WTC11 (cell line): ENCODE data around the gene SHANK1. TPM values are rescaled to one million over a fixed set of nuclear protein-coding genes. Genes with fewer than 3 reads are reported as not detected.

Experiments used
- ATAC-seq: fragments of 200-7000 bp; cut with Tn5 transposase; 2 replicates; pipeline ENCODE4 v1.10.0; 2021; ENCODE audit warnings: mild to moderate bottlenecking, moderate library complexity
- CTCF ChIA-PET: fragments of 300-600 bp; sonication (Branson Sonifier 250); formaldehyde crosslinking; loops from one replicate; lab custom pipeline; 2021; ENCODE audit warnings: antibody characterized with exemption; lab: Charles Lee
- POLR2A ChIA-PET: fragments of 350-600 bp; sonication (Branson Sonifier 250); formaldehyde crosslinking; loops from one replicate; lab custom pipeline; 2021; ENCODE audit warnings: antibody characterized with exemption; lab: Charles Lee
- DNase-seq: peaks from one replicate; pipeline ENCODE4 v3.0.0; 2021; ENCODE audit warnings: low spot score
- H3K27ac Mint-ChIP-seq: 2 replicates; pipeline ENCODE4 v1.8.0; 2021; ENCODE audit warnings: mixed read lengths
- H3K27me3 Mint-ChIP-seq: 2 replicates; pipeline ENCODE4 v1.8.0; 2021; ENCODE audit warnings: low read depth, mild to moderate bottlenecking, moderate library complexity, mixed read lengths
- H3K36me3 Mint-ChIP-seq: 2 replicates; pipeline ENCODE4 v1.8.0; 2021; ENCODE audit warnings: mixed read lengths
- H3K4me1 Mint-ChIP-seq: 2 replicates; pipeline ENCODE4 v1.8.0; 2022; ENCODE audit warnings: mixed read lengths
- H3K4me3 Mint-ChIP-seq: 2 replicates; pipeline ENCODE4 v1.8.0; 2021; ENCODE audit warnings: mild to moderate bottlenecking, moderate library complexity, mixed read lengths
- H3K9me3 Mint-ChIP-seq: 2 replicates; pipeline ENCODE4 v1.8.0; 2021; ENCODE audit warnings: mixed read lengths
- CREM ChIP-seq: sonication (generic); formaldehyde crosslinking; IDR thresholded peaks from 2 replicates; pipeline ENCODE4 v1.8.1; 2022; ENCODE audit warnings: mild to moderate bottlenecking, missing genetic modification reagents, moderate library complexity
- HMGA2 ChIP-seq: fragments of 250-450 bp; sonication (Bioruptor Pico); IDR thresholded peaks from 2 replicates; pipeline ENCODE4 v1.4.0; 2021; ENCODE audit warnings: mild to moderate bottlenecking, moderate library complexity
- RORB ChIP-seq: fragments of 250-450 bp; sonication (Bioruptor Pico); IDR thresholded peaks from 2 replicates; pipeline ENCODE4 v1.9.0; 2021; ENCODE audit warnings: mild to moderate bottlenecking
- ZNF263 ChIP-seq: sonication (generic); formaldehyde crosslinking; IDR thresholded peaks from 2 replicates; pipeline ENCODE4 v1.8.1; 2022; ENCODE audit warnings: low read depth, mild to moderate bottlenecking, moderate library complexity, missing genetic modification reagents
- ZNF423 ChIP-seq: fragments of 250-450 bp; sonication (Bioruptor Pico); IDR thresholded peaks from 2 replicates; pipeline ENCODE4 v2.1.2; 2022; ENCODE audit warnings: mild to moderate bottlenecking, moderate library complexity
- total RNA-seq: library from RNA; stranded (reverse); gene quantifications from 3 replicates; pipeline ENCODE4 v1.2.3, GENCODE V29; 2021
- TF ChIP-seq, protein P1 (sequence below): sonication (generic); formaldehyde crosslinking; IDR thresholded peaks from 2 replicates; pipeline ENCODE4 v1.8.1; 2022; ENCODE audit warnings: missing genetic modification reagents, borderline replicate concordance
- TF ChIP-seq, protein P2 (sequence below): sonication (generic); formaldehyde crosslinking; IDR thresholded peaks from 2 replicates; pipeline ENCODE4 v1.8.0; 2022; ENCODE audit warnings: mild to moderate bottlenecking, missing genetic modification reagents
- TF ChIP-seq, protein P3 (sequence below): sonication (generic); formaldehyde crosslinking; IDR thresholded peaks from 2 replicates; pipeline ENCODE4 v1.8.1; 2022; ENCODE audit warnings: mild to moderate bottlenecking, moderate library complexity, missing genetic modification reagents
- TF ChIP-seq, protein P4 (sequence below): sonication (generic); formaldehyde crosslinking; IDR thresholded peaks from 2 replicates; pipeline ENCODE4 v1.8.1; 2023; ENCODE audit warnings: mild to moderate bottlenecking, missing genetic modification reagents
- TF ChIP-seq, protein P5 (sequence below): sonication (generic); formaldehyde crosslinking; IDR thresholded peaks from 2 replicates; pipeline ENCODE4 v1.8.0; 2022; ENCODE audit warnings: mild to moderate bottlenecking, missing genetic modification reagents
- TF ChIP-seq, protein P6 (sequence below): sonication (generic); formaldehyde crosslinking; conservative IDR thresholded peaks from 2 replicates; pipeline ENCODE4 v1.8.1; 2022; ENCODE audit warnings: mild to moderate bottlenecking, missing genetic modification reagents
- TF ChIP-seq, protein P7 (sequence below): sonication (generic); formaldehyde crosslinking; IDR thresholded peaks from 2 replicates; pipeline ENCODE4 v1.8.0; 2023; ENCODE audit warnings: missing genetic modification reagents, mild to moderate bottlenecking, borderline replicate concordance

SHANK1 gene
- total RNA-seq, 1 experiment from 2014 or later, result 8.7 TPM

DNA sequence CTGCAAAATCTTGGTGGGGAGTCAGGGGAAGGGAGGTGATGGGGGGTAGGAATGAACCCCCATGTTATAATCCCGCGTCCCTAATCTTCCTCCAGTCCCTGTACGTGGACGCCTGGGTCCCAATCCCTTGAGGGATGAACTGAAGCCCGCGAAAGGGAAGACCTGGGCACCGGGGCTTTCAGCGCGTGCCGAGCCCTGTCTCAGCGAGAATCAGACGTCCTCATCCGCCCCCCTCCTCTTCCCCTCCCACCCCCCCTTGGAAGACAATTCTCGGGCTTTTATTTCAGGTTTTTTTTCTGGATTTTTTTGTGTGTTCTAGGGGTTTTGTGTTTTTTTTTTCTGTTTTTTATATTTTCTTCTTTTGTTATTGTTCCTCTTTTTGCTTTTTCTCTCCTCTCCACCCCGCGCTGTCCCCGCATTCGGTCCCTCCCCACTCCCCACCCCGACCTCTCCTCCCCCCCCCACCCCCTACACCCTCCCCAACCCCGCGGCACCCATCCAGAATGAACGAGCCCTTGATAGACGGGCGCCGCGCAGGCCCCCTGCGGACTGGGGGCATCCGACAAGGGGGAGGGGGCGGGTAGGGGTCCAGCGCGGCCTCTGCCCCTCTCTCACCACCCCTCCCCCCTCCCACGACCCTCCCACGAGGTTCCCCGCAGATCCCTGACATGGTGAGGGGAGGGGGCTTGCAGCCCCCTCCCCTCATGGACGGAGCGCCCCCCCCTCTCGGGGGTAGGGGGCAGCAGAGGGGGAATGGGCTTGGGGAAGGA lies 60.1 kb downstream of the SHANK1 start:
- ChIA-PET CTCF (interaction anchor here (0.7 to 1.3 kb wide), 9 partner anchors 9 to 122 kb away, joined by 3 to 10 read pairs (median 4); no protein-coding TSS in a partner anchor), POLR2A (interaction anchor here (0.5 to 0.7 kb wide), 2 partner anchors 68 to 141 kb away, joined by 3 to 4 read pairs; no protein-coding TSS in a partner anchor)
- no peak for TF ChIP-seq HMGA2 (CRISPR knock-in tag)
- TF ChIP-seq, protein P1, sequence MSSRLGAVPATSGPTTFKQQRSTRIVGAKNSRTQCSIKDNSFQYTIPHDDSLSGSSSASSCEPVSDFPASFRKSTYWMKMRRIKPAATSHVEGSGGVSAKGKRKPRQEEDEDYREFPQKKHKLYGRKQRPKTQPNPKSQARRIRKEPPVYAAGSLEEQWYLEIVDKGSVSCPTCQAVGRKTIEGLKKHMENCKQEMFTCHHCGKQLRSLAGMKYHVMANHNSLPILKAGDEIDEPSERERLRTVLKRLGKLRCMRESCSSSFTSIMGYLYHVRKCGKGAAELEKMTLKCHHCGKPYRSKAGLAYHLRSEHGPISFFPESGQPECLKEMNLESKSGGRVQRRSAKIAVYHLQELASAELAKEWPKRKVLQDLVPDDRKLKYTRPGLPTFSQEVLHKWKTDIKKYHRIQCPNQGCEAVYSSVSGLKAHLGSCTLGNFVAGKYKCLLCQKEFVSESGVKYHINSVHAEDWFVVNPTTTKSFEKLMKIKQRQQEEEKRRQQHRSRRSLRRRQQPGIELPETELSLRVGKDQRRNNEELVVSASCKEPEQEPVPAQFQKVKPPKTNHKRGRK (CRISPR knock-in tag), result no peak
- TF ChIP-seq, protein P2, sequence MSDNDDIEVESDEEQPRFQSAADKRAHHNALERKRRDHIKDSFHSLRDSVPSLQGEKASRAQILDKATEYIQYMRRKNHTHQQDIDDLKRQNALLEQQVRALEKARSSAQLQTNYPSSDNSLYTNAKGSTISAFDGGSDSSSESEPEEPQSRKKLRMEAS (CRISPR knock-in tag), result no peak
- no peak for TF ChIP-seq ZNF423 (CRISPR knock-in tag)
- TF ChIP-seq ZNF263, result no peak
- TF ChIP-seq, protein P3, sequence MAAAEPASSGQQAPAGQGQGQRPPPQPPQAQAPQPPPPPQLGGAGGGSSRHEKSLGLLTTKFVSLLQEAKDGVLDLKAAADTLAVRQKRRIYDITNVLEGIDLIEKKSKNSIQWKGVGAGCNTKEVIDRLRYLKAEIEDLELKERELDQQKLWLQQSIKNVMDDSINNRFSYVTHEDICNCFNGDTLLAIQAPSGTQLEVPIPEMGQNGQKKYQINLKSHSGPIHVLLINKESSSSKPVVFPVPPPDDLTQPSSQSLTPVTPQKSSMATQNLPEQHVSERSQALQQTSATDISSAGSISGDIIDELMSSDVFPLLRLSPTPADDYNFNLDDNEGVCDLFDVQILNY (CRISPR knock-in tag), result no peak
- TF ChIP-seq, protein P4, sequence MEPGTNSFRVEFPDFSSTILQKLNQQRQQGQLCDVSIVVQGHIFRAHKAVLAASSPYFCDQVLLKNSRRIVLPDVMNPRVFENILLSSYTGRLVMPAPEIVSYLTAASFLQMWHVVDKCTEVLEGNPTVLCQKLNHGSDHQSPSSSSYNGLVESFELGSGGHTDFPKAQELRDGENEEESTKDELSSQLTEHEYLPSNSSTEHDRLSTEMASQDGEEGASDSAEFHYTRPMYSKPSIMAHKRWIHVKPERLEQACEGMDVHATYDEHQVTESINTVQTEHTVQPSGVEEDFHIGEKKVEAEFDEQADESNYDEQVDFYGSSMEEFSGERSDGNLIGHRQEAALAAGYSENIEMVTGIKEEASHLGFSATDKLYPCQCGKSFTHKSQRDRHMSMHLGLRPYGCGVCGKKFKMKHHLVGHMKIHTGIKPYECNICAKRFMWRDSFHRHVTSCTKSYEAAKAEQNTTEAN, result no peak
- TF ChIP-seq, protein P5, sequence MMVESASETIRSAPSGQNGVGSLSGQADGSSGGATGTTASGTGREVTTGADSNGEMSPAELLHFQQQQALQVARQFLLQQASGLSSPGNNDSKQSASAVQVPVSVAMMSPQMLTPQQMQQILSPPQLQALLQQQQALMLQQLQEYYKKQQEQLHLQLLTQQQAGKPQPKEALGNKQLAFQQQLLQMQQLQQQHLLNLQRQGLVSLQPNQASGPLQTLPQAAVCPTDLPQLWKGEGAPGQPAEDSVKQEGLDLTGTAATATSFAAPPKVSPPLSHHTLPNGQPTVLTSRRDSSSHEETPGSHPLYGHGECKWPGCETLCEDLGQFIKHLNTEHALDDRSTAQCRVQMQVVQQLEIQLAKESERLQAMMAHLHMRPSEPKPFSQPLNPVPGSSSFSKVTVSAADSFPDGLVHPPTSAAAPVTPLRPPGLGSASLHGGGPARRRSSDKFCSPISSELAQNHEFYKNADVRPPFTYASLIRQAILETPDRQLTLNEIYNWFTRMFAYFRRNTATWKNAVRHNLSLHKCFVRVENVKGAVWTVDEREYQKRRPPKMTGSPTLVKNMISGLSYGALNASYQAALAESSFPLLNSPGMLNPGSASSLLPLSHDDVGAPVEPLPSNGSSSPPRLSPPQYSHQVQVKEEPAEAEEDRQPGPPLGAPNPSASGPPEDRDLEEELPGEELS (CRISPR knock-in tag), result no peak
- TF ChIP-seq, protein P6, sequence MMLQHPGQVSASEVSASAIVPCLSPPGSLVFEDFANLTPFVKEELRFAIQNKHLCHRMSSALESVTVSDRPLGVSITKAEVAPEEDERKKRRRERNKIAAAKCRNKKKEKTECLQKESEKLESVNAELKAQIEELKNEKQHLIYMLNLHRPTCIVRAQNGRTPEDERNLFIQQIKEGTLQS (CRISPR knock-in tag), result no peak
- no peak for TF ChIP-seq RORB (CRISPR knock-in tag)
- TF ChIP-seq CREM (CRISPR knock-in tag), result no peak
- TF ChIP-seq, protein P7, sequence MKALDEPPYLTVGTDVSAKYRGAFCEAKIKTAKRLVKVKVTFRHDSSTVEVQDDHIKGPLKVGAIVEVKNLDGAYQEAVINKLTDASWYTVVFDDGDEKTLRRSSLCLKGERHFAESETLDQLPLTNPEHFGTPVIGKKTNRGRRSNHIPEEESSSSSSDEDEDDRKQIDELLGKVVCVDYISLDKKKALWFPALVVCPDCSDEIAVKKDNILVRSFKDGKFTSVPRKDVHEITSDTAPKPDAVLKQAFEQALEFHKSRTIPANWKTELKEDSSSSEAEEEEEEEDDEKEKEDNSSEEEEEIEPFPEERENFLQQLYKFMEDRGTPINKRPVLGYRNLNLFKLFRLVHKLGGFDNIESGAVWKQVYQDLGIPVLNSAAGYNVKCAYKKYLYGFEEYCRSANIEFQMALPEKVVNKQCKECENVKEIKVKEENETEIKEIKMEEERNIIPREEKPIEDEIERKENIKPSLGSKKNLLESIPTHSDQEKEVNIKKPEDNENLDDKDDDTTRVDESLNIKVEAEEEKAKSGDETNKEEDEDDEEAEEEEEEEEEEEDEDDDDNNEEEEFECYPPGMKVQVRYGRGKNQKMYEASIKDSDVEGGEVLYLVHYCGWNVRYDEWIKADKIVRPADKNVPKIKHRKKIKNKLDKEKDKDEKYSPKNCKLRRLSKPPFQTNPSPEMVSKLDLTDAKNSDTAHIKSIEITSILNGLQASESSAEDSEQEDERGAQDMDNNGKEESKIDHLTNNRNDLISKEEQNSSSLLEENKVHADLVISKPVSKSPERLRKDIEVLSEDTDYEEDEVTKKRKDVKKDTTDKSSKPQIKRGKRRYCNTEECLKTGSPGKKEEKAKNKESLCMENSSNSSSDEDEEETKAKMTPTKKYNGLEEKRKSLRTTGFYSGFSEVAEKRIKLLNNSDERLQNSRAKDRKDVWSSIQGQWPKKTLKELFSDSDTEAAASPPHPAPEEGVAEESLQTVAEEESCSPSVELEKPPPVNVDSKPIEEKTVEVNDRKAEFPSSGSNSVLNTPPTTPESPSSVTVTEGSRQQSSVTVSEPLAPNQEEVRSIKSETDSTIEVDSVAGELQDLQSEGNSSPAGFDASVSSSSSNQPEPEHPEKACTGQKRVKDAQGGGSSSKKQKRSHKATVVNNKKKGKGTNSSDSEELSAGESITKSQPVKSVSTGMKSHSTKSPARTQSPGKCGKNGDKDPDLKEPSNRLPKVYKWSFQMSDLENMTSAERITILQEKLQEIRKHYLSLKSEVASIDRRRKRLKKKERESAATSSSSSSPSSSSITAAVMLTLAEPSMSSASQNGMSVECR, result no peak
- Mint-ChIP-seq H3K36me3 (peaks cover 8% of the 10 kb centered on the region), H3K9me3 (peaks cover 20% of the 10 kb centered on the region), H3K4me3 (peak overlapping the region; percentile 75), H3K27ac (no peak overlapping the region), H3K27me3 (peaks cover 55% of the 10 kb centered on the region), H3K4me1 (peaks cover 24% of the 10 kb centered on the region)
- DNase-seq (no peak), ATAC-seq (no peak)
